ENCODE results near the gene CARMIL1. TPM values are rescaled to one million over a fixed set of nuclear protein-coding genes. Genes with fewer than 3 reads are reported as not detected.

CARMIL1 gene
- total and polyA plus RNA-seq, 8 donors: 5.9 to 9.4 (median 7.8) TPM

DNA sequence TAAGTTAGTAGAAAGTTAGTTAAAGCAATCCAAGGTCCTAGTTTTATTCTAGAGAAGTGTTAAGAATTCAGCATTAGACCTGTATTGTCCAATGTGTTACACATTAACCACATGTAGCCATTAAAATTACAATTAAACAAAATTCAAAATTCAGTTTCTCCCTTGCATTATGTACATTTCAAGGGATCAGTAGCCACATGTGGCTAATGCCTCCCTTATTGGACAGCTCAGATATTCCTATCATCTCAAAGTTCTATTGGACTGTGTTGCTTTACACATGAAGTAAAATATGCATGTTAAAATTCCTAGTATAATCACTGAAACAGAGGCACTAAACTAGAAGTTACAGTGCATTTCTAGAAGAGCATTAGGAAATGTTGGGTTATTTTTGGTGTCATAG, 265.7 kb downstream of the CARMIL1 start:
- Histone ChIP-seq H3K36me3 (no peaks in the 10 kb centered on the region), H3K4me1 (peaks cover 0 to 4% (median 0%) of the 10 kb centered on the region in 3 donors), H3K27ac (no peak overlapping the region), H3K27me3 (no peaks in the 10 kb centered on the region), H3K4me3 (no peak overlapping the region), H3K9me3 (no peaks in the 10 kb centered on the region)
- ATAC-seq (no peak), DNase-seq (no peak), FAIRE-seq (no peak)
- intact Hi-C loops (cut with DNase I): no loop called here
- TF ChIP-seq, protein P1, sequence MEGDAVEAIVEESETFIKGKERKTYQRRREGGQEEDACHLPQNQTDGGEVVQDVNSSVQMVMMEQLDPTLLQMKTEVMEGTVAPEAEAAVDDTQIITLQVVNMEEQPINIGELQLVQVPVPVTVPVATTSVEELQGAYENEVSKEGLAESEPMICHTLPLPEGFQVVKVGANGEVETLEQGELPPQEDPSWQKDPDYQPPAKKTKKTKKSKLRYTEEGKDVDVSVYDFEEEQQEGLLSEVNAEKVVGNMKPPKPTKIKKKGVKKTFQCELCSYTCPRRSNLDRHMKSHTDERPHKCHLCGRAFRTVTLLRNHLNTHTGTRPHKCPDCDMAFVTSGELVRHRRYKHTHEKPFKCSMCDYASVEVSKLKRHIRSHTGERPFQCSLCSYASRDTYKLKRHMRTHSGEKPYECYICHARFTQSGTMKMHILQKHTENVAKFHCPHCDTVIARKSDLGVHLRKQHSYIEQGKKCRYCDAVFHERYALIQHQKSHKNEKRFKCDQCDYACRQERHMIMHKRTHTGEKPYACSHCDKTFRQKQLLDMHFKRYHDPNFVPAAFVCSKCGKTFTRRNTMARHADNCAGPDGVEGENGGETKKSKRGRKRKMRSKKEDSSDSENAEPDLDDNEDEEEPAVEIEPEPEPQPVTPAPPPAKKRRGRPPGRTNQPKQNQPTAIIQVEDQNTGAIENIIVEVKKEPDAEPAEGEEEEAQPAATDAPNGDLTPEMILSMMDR (IDR thresholded peaks at IDR 0.05): no peak

DNA sequence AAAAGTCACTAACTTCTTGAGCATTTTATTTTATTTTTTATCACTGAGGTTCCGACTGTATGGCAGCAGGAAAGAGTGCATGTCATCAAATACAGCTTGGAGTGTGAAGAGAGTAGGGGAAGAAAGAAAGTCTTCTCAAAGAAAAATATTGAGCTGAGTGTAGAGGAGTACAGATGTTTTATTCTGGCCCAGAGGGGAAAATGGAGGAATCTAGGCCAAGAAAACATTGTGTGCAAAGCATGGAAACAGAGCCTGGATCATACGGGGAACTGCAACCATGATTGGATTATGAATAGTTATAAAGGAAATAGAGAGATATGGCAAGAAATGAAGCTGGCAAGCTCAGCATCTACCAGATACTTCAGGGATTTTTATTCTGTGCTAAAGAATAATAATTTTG, 268.6 kb downstream of the CARMIL1 start:
- FAIRE-seq (no peak), ATAC-seq (no peak), DNase-seq (no peak)
- Histone ChIP-seq H3K36me3 (no peaks in the 10 kb centered on the region), H3K27ac (no peak overlapping the region), H3K4me3 (no peak overlapping the region), H3K27me3 (no peaks in the 10 kb centered on the region), H3K9me3 (no peaks in the 10 kb centered on the region), H3K4me1 (peaks cover 0 to 3% (median 0%) of the 10 kb centered on the region in 3 donors)
- intact Hi-C loops (cut with DNase I): no loop called here
- WGBS, 2 donors: 77 to 87% methylated on average over 2 of the region's 2 CpGs
- TF ChIP-seq, protein P1 (IDR thresholded peaks at IDR 0.05): no peak

DNA sequence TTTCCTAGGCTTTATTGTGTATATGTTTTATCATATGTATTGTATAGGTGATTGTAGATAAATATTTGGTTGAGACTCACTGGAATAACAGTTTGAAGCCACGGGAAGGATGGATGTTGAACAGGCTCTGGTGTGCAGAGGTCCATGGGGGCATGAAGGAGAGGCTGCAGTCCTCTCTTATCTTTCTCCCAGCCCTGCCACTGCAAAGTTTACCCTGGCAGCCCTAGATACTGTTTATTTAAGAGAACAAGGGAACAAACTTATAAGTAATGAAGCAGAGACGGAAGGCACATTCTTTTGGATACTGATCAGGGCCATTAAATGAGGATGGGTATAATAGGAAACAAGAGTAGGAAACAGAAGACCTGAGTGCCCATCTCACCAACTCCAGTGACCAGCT, 269.3 kb downstream of the CARMIL1 start:
- no peak for FAIRE-seq
- TF ChIP-seq, protein P1 (IDR thresholded peaks at IDR 0.05): no peak
- H3K4me3 ChIP-seq: no peak overlapping the region
- ATAC-seq: no peak
- no peak overlapping the region for H3K27ac ChIP-seq
- 38 to 39% methylated on average over 2 of the region's 2 CpGs for WGBS, 2 donors
- intact Hi-C loops (cut with DNase I): no loop called here
- no peaks in the 10 kb centered on the region for H3K9me3 ChIP-seq
- DNase-seq: no peak
- H3K27me3 ChIP-seq: no peaks in the 10 kb centered on the region
- H3K4me1 ChIP-seq: no peaks in the 10 kb centered on the region
- no peaks in the 10 kb centered on the region for H3K36me3 ChIP-seq

DNA sequence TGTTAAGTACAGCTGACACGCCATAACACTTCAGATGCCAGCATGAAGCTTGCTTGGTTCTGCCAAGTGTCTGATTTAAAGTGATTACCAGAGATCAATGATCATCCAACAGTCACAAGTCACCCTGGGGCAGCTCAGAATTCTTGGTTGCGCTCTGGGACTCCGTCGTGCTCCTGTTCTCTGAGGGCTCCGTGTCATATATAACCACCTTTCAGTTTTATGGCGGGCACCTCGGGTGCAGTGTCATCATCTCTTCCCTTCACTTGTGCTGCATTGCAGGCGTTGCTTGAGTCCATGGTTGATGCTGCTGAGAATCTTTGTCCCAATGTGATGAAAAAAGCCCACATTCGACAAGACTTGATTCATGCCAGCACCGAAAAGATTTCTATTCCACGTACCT, 271.5 kb downstream of the CARMIL1 start:
- no peaks in the 10 kb centered on the region for H3K27me3 ChIP-seq
- H3K4me3 ChIP-seq: no peak overlapping the region
- 92% methylated on average over 11 of the region's 11 CpGs for WGBS, 2 donors
- no peaks in the 10 kb centered on the region for H3K9me3 ChIP-seq
- H3K4me1 ChIP-seq: no peaks in the 10 kb centered on the region
- TF ChIP-seq, protein P1 (IDR thresholded peaks at IDR 0.05): no peak
- H3K36me3 ChIP-seq: no peaks in the 10 kb centered on the region
- ATAC-seq (no peak), FAIRE-seq (no peak), DNase-seq (no peak)
- no peak overlapping the region for H3K27ac ChIP-seq
- intact Hi-C loops (cut with DNase I): no loop called here

DNA sequence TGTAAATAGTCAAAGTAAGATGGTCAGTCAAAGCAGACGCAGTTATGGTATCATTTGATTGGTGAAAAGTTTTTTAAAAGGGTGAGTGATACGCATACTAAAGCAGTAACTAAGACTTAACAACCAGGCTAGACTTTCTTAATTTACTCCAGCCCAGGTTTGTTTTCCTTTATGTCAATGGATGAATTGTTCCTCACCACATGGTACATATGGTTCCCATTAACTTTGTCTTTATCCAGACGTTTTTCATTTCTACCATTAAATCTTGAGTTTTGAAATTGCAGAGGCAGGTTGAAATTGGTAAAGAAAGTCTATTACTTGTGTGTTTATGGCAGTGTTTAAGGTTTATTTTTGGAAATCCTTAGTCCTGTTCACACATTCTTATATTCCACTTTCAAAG, 274.3 kb downstream of the CARMIL1 start:
- FAIRE-seq: no peak
- TF ChIP-seq, protein P1 (IDR thresholded peaks at IDR 0.05): no peak
- intact Hi-C loops (cut with DNase I): no loop called here
- Histone ChIP-seq H3K36me3 (no peaks in the 10 kb centered on the region), H3K27ac (no peak overlapping the region), H3K9me3 (no peaks in the 10 kb centered on the region), H3K4me1 (no peaks in the 10 kb centered on the region), H3K4me3 (no peak overlapping the region), H3K27me3 (no peaks in the 10 kb centered on the region)
- DNase-seq: no peak
- ATAC-seq: no peak
- WGBS, 2 donors: 73 to 75% methylated on average over 3 of the region's 3 CpGs

All from pancreas (tissue), 10 donors.